DMS79 (cell line): Measurements from ENCODE around the gene PABPN1L.

Experiments
- DNase-seq: peaks from one replicate; lab custom pipeline; 2025; lab: John Stamatoyannopoulos, UW

Gene PABPN1L

DNA sequence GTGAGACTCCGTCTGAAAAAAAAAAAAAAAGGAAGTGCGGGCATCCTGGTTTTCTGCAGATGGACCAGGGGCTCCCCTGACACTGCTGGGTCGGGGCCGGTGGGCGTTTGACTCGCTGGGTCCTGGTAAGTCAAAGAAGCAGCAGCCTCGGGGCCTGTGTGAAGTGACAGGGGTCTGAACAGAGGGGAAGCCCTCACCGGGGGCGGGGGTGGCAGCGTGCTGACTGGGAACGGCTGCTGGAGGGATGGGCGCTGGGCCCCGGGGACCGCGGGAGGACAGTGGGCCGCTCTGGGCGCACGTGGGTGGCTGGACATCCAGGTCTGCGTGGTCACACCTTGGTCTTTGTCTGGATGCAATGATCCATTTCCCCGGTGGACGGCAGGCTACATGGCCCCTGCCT is 17.9 kb downstream of the PABPN1L start:
- no peak for DNase-seq

GRCh38 chr16:88847654-88848053 is 18.8 kb downstream of the PABPN1L start:
- DNase-seq = no peak

DNA sequence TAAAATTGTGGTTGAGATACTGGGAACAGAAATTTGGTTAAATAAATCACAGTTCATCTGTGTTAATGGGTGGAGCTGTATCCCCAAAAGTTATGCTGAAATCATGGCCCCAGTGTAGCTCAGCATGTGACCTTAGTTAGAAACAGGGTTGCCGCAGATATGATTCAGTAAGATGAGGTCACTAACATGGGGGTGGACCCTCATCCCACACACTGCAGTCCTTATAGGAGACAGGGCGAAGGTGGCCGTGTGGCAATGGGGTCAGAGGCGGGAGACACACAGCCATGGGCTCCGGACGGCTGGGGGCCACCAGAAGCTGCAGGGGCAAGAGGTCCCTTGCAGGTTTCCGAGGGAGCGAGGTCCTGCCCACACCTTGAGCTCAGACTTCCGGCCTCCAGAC is 20.4 kb downstream of the PABPN1L start:
- no peak for DNase-seq

GRCh38 chr16:88844419-88845036 is 21.9 kb downstream of the PABPN1L start:
- no peak for DNase-seq

GRCh38 chr16:88843256-88843655 is 23.2 kb downstream of the PABPN1L start:
- no peak for DNase-seq

DNA sequence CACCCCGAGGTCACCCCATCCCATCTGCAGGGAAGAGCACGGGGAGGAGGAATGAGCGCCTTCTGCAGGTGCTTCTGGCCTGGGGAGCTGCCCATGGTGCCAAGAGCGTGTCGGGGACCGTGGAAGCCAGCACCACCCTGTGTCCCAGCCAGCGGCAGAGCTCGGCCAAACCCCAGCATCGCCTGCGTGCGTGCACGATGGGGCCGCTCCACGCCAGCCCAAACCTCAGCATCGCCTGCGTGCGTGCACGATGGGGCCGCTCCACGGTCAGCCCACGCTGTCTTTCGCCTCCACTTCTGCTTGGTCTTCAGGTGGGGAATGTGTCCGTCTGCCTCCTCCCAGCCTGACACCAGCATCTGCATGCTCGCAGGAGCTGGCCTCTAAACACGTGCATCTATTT is 23.7 kb downstream of the PABPN1L start:
- DNase-seq = no peak

DNA sequence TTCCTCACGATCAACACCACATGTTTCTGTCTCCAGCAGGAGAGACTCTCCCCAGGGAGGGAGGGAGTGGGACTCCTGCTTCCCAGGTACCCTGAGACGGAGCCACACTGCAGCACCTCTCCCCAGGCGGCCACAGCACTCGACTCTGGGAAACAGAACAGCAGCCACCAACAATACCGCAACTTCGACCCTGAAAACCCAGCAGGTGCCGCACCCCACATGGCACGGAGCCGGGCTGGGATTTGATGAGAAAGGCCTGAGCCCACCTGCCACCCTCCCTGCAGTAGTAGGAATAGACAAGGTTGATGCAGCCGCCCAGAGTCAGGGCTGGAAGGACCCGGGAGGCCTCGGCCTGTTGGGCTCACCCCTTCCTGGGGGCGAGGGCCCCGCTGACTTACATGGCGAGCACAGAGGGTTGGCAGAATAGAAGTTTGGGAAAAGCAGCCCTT is 24.1 kb downstream of the PABPN1L start:
- no peak for DNase-seq

- DNase-seq = no peak
These were observed 24.7 kb downstream of the PABPN1L start for GRCh38 chr16:88841521-88842307.

DNA sequence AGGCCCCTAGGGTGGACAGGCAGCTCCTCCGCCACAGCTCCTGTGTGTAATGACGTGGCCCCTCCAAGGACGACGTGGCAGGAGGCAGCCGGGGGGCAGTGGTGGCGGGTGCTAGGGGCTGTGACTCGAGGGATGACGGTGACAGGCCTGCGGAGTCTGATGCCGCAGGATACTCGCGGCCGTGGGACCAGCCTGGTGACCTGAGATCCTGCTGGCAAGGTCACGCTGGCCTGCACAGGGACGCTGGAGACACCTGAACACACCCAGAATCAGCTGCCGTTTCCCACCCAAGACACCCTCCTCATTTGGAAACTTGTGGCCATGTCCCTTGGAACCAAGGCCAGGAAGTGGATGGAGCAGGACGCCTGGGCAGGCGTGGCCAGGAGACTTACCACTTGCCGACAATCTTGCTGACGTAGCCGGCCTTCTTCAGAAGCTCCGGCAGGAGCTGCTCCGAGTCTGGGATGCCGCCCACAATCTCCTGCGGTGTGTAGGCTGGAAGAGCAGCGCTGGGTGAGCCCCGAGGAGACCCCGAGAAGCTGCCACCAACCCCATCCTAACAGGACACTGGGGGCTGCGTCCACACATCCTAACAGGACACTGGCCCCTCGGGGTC is 25.8 kb downstream of the PABPN1L start:
- no peak for DNase-seq

GRCh38 chr16:88839745-88840599 is 26.5 kb downstream of the PABPN1L start:
- no peak for DNase-seq

- no peak for DNase-seq
These were observed 27.4 kb downstream of the PABPN1L start for GRCh38 chr16:88839026-88839529.

GRCh38 chr16:88838566-88838965 is 27.9 kb downstream of the PABPN1L start:
- no peak for DNase-seq

- DNase-seq = no peak
These were observed 28.7 kb downstream of the PABPN1L start for GRCh38 chr16:88837806-88838205.

- no peak for DNase-seq
These were observed 29.7 kb downstream of the PABPN1L start for GRCh38 chr16:88836791-88837190.

DNA sequence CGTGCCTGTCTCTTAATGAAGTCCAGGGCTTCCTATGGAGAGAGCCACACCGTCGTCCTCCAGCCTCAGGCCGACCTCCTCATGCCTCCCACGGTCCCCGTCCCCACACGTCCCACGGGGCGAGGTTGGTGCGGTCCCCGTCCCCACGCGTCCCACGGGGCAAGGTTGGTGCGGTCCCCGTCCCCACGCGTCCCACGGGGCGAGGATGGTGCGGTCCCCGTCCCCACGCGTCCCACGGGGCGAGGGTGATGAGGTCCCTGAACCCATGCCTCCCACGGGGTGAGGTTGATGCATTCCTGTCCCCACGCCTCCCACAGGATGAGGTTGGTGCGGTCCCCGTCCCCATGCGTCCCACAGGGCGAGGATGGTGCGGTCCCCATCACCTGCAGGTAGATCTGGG is 30.6 kb downstream of the PABPN1L start:
- DNase-seq = no peak

GRCh38 chr16:88835383-88835782 is 31.1 kb downstream of the PABPN1L start:
- no peak for DNase-seq

DNA sequence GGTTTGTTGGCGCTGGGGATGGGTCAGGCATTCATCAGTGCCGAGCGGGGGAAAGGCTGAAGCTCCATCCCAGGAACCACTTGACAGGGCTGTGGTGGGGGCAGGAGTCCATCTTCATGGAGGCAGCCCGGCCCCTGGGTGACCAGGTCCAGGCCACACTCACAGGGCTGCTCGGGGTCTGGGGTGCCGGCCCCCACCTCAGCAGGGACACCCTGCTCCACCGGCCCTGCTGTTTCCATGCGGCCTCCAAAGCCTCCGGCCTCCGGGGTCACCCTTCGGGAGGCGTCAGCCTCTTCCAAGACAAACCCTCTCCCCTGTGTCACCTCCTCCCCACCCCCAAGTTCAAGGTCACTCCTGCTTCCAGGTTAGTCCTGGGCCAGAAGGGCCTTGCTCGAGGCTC is 31.8 kb downstream of the PABPN1L start:
- no peak for DNase-seq

GRCh38 chr16:88833086-88833485 is 33.4 kb downstream of the PABPN1L start:
- no peak for DNase-seq

DNA sequence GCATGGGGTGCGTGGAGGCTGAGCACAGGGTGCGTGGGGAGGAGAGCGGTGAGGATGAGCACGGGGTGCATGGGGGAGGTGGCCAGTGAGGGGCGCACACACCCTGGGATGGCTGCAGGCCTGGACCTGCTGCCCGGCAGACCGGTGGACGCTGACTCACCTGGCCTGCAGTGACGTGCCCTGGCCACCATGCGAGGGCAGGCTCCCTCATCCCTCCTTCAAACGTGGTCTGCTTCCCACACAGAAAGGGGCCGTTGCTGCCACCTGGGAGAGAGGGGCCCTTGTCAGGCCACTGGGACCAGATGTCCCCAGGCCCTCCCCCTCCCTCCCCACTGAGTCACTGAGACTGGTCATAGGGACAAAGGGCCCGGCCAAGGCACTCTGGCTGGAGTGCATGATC is 34.6 kb downstream of the PABPN1L start:
- DNase-seq = no peak

GRCh38 chr16:88830783-88831182 is 35.7 kb downstream of the PABPN1L start:
- DNase-seq = no peak

DNA sequence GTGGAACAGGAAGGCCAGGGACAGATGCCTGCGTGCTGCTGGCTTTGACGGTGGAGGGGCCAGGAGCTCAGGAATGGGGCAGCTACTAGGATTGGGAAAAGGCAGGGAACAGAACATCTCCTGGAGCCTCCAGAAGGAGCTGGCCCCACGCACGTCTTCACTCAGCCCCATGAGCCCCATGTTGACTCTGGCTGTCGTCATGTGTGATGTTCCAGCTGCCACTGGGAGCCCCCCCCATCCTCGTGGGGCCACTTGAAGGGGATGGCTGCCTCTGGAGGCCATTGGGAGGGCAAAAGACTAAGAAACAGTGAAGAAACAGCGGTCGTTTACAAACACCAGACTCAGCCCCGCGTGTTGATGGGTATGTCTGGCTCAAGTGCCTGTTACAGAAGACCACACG is 36.2 kb downstream of the PABPN1L start:
- no peak for DNase-seq

DNA sequence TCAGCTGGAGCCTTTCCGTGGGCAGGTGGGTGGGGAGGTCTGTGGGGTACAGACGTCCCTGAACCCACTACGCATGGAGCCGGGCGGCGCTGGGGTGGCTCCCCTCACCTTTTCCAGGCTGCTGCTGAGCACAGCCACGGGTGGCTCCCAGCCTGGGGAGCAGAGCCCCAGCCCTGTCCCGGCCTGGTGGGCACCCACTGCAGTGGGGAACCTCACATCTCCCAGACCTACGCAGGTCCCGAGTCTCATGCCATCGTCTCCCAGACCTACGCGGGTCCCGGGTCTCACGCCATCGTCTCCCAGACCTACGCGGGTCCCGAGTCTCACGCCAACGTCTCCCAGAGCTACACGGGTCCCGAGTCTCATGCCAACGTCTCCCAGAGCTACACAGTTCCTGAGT is 37.7 kb downstream of the PABPN1L start:
- DNase-seq = no peak
